HG02678 (cell line): Measurements from ENCODE around the gene TSKS.

Experiments used
- ATAC-seq: cut with Tn5 transposase; IDR thresholded peaks from one replicate; pipeline ENCODE4 v1.9.1; 2021; ENCODE audit warnings: mild to moderate bottlenecking, moderate library complexity; ENCODE audit not compliant: unreplicated experiment

TSKS gene

DNA sequence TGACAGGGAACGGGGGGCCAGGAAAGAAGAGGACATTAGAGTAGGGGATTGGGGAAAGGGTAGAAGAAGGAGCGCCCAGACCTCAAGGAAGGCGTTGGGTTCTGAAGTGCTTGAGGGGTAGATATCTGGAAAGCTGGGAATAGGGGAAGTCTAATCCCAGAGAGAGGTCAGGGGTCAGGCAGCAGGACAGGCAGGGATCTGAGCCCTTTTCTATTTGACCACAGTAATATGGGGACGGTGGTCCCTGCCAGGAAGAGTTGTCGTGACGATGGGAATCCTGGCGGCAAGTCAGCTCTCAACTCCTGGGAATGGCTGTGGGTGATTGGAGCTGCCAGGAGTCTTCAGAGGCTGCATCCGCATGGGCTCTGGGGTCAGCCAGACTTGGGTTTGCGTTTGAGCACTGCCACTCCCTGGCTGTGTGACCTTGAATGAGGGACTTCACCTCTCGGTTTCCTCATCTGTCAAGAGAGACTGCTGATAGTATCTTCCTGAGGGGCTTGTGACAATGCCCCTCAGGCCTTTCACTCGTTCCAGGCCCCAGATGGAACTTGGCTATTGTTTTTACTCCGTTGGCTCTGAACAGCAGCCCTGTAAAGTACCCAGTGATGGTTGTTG, 5.0 kb upstream of the TSKS start:
- ATAC-seq: no peak

DNA sequence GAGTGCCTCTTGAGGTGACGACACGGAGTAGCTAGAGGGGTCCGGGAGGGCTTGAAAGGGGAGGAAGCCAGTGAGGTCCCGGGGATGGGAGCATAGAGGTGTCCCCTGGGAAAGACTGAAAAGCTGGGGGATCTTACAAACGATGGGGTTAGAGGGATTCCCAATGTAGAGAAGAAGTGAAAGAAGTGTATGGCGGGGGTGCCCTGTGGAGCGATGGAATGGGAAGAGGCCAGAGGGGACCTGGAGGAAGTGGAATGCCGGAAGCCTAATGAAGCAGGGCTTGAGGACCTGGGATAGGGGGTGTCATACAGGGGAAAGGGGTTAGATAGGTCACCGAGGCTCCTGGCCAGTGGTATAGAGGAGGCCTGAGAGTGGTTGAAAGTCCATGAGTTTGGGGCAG, 4.3 kb upstream of the TSKS start:
- ATAC-seq: no peak

DNA sequence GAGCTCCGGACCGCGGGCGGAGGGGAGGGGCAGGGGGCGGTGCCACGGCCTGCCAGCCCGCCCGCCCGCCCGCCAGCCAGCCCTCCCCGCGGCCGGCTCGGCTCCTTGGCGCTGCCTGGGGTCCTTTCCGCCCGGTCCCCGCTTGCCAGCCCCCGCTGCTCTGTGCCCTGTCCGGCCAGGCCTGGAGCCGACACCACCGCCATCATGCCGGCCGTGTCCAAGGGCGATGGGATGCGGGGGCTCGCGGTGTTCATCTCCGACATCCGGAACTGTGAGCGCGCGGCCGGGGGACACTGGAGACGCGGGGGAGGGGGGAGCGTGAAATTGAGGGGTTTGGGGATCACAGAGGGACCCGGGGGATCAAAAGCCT, 3.8 kb upstream of the TSKS start, which contains the start of gene AP2A1:
Gene AP2A1, plus strand, starts transcription at position 72 of the 370 bp plus-strand sequence. Its CDS starts 133 bp downstream, at position 205.
- ATAC-seq: peak; percentile 6

DNA sequence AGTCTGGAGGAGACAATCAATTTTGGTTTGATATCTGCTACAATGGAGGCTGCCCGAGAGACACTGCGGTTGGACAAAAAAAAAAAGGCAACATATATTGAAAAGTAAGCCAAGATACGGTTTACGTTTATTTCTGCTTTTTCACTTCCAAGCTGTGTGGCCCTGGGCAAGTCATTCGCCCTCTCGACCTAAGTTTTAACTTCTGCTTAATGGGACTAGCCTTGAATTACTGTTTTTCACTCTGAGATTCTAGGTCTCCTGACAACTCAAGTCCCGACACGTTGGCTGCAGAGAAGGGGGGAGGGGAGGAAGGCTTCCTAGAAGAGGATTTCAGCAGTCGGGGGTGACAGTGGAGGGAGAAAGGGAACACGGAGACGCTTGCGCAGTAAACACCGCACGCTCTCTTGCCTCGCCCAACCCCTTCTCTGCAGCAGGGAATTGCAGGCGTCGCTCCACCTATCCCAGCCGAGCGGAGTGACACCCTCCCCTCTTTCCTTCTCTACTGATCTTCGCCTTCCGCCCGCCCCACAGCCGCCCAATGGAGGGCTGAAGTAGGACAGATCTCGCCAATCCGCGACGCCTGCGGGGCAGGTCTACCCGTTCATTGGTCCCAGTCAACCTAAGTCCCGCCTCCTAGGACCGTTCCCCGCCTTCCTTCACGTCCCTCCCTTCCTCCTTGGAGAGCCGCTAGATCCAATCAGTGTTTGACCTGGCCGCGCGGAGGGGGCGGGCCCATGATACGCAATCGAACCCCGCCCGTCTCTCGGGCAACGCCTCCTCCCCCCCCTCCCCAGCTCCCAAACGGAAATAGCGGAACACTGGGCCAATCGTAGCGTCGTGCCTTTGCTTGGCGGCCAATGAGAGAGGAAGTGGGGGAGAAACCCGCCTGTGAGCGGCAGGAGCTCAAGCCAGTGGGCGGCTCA, 3.2 kb upstream of the TSKS start:
- peak; percentile 89 for ATAC-seq

DNA sequence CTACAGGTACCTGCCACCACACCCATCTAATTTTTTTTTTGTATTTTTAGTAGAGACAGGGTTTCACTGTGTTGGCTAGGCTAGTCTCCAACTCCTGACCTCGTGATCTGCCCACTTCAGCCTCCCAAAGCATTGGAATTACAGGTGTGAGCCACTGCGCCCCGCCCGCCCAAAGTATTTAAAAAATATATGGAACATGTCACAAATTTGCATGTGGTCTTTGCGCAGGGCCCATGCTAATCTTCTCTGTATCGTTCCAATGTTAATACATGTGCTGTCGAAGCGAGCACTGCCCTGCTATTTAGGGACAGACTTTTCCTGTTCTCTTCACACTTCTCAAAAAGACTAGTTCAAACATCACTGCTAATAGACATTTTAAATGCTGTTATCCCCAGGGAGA, 1.2 kb upstream of the TSKS start:
- no peak for ATAC-seq

DNA sequence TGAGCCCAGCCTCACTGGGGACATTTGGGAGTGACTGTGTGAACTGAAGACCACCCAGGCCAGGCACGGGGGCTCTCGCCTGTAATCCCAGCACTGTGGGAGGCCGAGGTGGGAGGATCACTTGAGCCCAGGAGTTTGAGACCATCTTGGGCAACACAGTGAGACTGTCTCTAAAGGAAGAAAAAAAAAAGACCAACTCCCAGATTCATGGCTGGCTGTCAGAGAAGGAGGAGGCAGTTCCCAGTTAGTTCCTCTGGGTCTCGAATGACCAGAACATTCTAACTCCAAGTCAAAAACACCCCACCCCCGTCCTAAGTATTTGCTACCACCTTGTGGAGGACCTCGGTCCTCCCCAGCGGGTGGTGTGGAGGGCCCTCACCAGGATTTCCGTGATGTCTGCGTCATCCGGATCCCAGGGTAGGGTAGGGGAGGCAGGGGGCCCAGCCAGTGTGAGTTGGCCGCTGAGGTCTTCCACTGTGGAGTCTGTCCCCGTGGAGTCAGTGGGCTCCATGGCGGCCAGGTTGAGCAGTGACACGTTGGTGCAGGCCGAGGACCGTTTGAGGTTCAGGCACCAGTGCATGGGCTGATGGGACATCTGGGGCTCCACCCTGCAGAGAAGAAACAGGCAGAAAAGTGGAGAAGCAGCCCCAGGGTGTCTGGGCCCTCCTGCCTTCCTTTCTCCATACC, 1.3 kb downstream of the TSKS start:
- ATAC-seq: no peak

DNA sequence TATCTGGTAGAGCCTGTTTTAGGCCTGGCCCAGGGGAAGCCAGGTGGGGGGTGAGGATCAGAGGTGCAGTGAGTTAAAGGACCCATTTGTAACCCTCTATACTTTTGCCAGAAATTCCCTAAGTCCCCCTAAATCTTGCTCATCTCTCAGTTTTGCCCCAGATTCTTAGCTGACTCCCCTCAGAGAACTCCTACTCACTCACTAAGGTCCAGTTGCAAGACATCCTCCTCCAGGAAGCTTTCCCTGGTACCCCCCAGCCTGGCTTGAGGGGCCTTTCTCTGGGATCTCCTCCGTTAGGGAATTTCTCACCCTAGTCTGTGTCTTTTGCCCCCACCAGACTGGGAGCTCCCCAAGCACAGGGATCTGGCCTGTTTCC, 1.9 kb downstream of the TSKS start:
- no peak for ATAC-seq

DNA sequence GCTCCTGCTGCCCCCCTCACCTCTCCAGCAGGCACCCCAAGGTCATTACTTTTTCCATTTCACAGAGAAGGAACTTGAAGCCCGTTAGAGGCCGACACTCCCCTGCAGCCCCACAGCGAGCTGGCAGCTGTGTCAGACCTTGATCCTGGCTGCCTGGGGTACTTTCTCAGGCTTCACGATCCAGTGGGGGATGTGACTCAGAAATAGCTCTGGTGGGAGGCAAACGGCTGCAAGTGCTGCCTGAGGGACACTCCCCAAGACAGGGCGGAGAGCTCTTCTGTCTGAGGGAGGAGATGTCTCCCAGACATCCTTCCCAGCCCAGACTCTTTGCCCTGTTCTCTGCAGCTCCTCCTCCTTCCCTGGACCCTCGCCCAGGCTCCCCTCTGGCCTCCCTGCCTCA, 4.8 kb downstream of the TSKS start:
- no peak for ATAC-seq

DNA sequence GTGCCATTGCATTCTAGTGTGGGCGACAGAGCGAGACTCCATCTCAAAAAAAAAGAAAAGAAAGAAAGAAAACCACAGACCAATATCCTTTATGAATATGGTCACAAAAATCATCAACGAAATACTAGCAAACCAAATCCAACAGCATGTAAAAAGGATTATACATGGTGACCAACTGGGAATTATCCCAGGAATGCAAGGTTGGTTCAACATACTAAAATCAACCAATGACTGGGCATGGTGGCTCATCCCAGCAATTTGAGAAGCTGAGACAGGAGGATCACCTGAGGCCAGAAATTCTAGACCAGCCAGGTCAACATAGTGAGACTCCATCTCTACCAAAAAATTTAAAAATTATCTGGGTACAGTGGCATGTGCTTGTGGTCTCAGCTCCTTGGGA, 7.2 kb downstream of the TSKS start:
- no peak for ATAC-seq

DNA sequence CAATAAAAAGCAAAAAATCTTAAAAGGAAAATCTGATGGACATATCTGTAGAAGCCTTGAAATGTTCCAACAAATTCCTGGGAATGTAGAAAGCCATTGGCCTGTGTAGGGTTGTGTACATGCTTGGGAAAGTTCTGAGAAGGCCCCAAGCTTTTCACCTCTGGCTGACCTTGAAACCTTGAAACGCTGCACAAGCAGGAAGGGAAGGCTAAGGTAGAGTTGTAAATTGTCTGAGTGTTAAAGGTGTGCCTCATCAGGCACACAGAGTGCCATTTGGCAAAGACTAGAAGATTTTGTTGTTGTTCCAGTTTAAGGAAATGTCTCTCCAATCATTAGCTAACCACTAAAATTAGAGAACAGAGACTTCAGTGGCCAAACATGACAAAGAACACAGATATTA, 10.4 kb downstream of the TSKS start:
- ATAC-seq: no peak

DNA sequence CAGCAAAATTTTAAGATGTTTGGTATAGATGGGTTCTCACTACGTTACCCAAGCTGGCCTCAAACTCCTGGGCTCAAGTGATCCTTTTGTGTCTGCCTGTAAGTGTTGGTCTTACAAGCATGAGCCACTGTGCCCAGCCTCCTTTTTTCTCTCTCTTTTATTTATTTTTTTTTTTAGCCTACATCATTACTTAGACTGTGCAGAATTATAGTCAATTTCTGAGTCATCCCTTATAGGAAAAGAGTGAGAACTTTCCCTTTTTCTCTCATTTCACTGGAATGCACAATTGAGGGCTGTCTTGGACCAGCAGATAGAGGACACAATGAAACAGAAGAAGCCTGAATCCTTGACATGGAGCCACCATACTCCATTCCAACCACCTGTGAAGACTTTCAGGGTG, 13.3 kb downstream of the TSKS start:
- no peak for ATAC-seq

DNA sequence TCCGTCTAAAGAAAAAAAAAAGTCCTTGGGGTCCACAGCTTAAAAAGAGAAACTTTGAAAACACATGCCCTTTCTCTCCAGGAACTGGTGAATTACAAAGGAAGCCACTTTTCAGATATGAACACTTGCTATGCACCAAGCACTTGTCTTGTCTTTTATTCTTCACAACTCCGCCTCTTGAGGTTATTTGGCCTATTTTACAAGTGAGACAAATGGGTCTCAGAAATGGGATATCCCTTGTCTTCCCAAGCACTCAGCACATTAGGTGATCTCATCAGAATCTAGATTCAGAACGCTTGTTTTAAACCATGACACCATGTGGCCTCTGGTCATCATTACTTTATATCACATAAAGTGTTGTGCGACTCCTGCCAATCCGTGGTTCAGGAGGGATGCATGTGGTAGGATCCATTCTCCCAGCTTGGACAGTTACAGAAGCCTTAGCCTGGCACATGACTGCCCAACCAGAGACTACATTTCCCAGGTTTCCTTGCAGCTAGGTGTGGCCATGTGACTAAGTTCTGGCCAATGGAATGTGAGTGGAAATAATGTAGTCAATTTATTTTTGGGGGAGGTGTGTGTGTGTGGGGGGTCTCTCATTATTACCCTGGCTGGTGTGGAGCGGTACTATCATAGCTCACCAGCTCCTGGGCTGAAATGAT, 13.9 kb downstream of the TSKS start:
- ATAC-seq: no peak

DNA sequence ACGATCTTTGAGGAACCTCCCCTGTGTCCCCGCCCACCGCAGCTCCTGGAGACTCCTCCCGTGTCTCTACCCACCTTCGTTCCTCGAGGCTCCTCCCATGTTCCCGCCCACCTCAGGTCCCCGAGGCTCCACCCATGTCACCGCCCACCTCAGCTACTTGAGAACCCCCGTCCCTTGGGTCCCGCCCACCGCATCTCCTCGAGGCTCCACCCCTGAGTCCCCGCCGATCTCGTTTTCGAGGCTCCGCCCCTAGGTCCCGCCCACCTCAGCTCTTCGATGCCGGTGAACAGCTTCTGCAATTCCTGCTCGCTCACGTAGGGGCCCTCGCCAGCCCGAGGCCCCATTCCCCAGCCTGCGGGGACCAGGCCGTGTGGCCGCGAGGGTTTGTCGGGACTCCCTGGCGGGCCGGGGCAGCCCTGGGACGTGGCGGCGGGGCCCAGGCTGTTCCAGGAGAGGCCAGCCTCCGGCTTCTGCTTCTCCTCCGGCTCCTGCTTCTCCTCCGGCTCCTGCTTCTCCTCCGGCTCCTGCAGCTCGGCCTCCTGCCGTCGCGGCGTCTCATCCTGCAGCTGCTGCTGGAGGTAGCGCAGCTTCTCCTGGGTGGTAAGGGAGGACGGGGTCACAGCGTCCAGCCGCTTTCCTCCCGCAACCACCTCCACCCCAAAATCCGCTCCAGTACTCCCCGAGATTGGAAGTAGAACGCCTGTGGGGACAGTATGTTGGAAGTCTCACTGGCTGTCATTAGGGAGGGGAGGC, 16.7 kb downstream of the TSKS start:
- no peak for ATAC-seq

DNA sequence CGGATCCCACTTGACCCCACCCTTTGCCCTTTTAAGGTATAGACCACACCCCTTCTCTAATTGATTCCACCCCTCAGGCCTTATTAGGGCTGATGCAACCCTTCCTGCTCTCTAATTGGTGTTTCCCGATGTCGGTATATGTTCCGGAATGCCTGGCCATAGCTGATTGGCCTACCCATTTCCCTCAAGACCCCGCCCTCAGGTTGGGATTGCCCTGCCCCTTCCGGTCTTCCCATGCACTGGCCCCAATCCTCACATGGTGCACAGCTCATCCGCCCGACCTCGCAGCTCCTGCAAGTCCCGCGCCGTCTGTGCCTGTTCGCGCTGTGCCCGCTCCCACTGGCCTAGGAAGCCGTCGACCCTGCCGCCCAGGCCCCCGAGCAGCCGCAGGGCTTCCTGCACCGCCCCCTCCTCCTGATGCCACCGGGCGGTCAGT, 18.1 kb downstream of the TSKS start:
- no peak for ATAC-seq

DNA sequence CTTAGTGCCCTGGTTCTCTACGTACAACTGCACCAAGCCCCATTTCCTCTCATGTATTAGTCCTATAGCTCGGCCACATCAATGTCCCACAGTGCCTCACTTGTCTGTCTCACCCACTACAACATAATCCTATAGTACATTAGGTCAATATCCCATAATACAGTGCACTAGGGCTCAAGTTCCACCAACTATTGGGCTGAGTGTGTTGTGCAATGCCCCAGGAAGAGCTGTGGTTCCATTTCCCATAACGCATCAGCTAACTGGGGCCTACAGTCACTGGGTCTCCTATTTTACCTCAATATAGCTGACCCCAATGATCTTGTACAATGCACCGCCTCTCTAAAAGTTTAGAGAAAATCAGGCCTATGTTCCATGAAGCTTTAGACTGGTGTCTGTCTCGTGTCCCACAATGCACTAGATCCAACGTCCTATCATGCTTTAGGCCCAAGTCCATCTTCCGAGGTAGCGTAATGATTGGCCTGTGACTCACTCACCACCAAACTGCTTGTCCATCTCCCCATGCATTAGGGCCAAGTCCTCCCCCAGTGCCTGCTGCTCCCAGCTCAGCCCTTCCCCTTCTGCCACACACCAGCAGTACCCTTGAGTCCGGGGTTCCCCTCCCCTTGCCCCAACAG, 21.8 kb downstream of the TSKS start:
- no peak for ATAC-seq

DNA sequence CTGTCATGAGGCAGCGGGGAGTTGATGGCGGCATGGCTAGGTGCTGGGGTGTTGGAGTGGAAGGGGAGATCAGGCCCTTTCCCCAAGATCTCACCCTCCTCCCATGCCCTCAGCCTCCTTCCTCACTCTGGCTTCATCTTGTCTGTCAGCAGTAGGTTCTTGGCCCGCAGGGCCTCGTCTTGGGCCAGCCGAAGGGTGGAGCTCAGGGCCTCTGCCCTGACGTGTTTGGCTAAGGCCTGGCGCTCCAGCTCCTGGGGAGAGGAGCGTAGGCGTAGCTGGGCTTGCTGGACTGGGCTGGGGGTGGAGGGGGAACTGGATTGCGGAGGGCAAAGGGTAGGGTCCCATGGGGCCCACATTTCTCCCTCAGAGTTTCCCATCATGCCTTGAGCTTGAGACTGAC, 23.2 kb downstream of the TSKS start:
- no peak for ATAC-seq

DNA sequence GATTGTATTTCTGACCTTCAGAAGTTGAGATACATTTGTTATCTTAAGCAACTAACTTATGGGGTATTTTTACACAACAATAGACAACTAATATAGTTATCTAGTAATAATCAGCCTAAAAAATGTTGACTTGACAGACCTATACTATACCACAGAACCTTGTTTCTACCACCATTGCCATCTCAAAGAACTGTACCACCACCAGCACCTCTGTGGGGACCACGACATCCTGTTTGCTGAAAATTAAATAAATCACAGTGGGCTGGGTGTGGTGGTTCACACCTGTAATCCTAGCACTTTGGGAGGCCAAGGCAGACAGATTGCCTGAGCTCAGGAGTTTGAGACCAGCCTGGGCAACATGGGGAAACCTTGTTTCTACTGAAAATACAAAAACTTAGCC, 24.0 kb downstream of the TSKS start:
- ATAC-seq: no peak

DNA sequence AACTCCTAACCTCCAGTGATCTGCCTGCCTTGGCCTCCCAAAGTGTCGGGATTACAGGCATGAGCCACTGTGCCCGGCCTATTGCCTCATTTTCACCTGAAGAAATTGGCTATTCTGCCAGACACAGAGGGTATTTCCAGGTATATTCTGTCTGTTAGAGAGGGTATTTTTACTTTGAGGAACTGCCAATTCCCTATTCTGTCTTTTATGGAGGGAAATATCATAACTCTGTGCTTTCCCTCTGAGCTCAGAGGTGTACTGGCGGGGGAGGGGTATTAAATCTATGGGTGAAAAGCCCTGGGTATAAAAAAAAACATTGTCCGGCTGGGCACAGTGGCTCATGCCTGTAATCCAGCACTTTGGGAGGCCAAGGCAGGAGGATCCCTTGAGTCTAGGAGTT, 24.8 kb downstream of the TSKS start:
- no peak for ATAC-seq

DNA sequence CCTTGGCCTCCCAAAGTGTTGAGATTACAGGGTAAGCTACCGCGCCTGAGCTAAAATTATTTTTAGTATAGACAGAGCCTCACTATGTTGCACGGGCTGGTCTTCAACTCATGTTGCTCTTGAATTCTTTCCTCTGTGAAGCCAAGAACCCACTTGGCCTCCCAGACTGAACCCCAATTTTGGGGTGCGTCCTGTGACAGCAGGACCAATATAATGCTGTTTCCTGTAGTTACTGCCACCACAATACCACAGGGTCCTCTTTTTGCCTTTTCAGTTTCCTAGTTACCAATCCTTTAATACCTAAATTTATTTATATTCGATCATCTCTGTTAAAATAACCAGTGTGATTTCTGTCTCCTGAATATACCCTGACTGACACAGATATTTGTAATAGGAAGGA, 32.9 kb downstream of the TSKS start:
- no peak for ATAC-seq
